ENCODE data around the gene CHRNA1. TPM values are rescaled to one million over a fixed set of nuclear protein-coding genes. Genes with fewer than 3 reads are reported as not detected.
"Not testable (repeated sequence)": the region's sequence is repeated elsewhere in the genome, so short reads cannot be mapped to it uniquely, and the experiment has no call there.

The CHRNA1 gene
- total RNA-seq, 2 experiments from 2014 or later = not detected

DNA sequence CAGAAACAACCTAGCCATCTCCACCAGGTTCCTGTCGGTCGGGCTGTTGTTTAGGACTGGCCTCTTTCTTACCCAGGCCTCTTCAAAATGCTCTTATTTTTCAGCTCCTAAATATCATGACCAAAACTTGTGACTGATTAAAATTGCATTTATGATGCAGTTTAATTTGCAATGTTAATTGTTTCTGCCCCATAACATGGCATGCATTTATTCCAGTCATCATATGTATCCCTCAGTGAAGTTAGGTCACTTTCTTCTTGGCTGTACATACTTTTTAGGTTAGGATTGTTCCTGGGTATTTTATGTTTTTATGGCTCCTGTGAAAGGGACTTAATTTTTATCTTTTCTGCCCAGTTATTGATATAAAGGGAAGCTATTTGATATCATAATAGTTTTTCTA is 50.6 kb downstream of the CHRNA1 start:
- ATAC-seq (ENCODE audit: low read depth) (no peak), DNase-seq (no peak)
- H3K4me1 Mint-ChIP-seq = peaks cover 28% of the 10 kb centered on the region
- peaks cover 2% of the 10 kb centered on the region for H3K9me3 Mint-ChIP-seq
- H3K27me3 Mint-ChIP-seq = peaks cover 5% of the 10 kb centered on the region
- no peak overlapping the region for H3K4me3 Mint-ChIP-seq
- H3K36me3 Mint-ChIP-seq = no peaks in the 10 kb centered on the region
- POLR2A ChIA-PET = no interaction called here
- no peak overlapping the region for H3K27ac Mint-ChIP-seq

DNA sequence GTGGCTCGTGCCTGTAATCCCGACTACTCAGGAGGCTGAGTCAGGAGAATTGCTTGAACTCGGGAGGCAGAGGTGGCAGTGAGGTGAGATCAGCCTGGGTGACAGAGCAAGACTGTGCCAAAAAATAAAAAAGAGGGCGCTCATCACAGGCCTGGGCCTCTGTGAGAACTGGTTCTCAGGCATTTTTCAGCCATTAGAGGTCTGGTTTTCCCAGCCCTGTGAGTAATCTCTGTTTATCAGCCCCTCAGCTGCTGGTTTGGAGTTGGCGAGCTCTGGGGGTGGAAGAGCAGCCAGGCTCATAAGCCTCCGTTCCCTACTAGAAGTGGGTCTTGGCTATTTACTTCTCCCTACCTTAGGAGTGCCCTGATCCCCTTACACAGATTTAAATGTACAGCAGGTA is 53.1 kb downstream of the CHRNA1 start:
- no peak overlapping the region for H3K4me3 Mint-ChIP-seq
- POLR2A ChIA-PET = no interaction called here
- no peaks in the 10 kb centered on the region for H3K36me3 Mint-ChIP-seq
- peaks cover 10% of the 10 kb centered on the region for H3K4me1 Mint-ChIP-seq
- H3K27me3 Mint-ChIP-seq = peaks cover 9% of the 10 kb centered on the region
- ATAC-seq (ENCODE audit: low read depth) = no peak
- no peak overlapping the region for H3K27ac Mint-ChIP-seq
- peaks cover 2% of the 10 kb centered on the region for H3K9me3 Mint-ChIP-seq
- DNase-seq = no peak

DNA sequence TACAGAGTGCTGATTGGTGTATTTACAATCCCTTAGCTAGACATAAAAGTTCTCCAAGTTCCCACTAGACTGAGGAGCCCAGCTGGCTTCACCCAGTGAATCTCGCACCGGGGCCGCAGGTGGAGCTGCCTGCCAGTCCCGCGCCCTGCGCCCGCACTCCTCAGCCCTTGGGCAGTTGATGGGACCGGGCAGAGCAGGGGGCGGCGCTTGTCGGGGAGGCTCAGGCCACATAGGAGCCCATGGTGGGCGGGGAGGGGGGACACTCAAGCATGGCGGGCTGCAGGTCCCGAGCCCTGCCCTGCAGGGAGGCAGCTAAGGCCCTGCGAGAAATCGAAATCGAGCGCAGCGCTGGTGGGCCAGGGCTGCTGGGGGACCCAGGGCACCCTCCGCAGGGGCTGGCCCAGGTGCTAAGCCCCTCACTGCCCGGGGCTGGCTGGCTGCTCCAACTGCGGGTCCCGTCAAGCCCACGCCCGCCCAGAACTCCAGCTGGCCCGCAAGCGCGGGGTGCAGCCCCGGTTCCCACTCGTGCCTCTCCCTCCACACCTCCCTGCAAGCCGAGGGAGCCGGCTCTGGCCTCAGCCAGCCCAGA is 54.8 kb downstream of the CHRNA1 start:
- H3K27ac Mint-ChIP-seq; H3K4me3 Mint-ChIP-seq; H3K36me3 Mint-ChIP-seq; DNase-seq; POLR2A ChIA-PET; H3K9me3 Mint-ChIP-seq; ATAC-seq (ENCODE audit: low read depth); H3K4me1 Mint-ChIP-seq: not testable (repeated sequence)
- peaks cover 15% of the 10 kb centered on the region for H3K27me3 Mint-ChIP-seq

DNA sequence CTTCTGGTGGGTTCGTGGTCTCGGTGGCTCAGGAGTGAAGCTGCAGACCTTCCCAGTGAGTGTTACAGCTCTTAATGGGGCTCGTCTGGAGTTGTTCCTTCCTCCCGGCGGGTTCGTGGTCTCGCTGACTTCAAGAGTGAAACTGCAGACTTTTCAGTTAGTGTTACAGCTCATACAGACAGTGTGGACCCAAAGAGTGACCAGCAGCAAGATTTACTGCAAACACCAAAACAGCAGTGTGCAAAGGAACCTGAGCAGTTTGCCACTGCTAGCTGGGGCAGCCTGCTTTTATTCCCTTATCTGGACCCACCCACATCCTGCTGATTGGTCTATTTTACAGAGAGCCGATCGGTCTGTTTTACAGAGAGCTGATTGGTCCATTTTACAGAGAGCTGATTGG is 55.6 kb downstream of the CHRNA1 start:
- no peak for ATAC-seq (ENCODE audit: low read depth)

DNA sequence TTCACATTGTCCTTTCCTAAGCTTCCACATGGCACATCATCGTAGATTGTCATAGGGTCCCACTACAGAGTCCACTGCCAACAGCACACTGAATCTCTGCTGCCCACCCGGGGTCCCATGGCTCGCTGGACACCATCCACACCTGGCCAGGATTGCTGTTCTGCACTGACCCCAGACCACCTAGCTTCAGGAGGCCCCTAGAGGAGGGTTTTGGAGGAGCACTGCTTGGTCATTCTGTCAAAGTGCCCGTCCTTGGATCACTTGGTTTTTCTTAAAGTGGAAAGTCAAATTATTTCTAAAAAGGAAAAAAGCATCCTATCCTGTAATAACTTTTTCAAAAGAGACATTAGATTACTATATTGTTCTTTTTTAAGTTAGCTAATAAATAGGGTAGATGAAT is 59.0 kb downstream of the CHRNA1 start:
- Mint-ChIP-seq H3K27ac (no peak overlapping the region), H3K4me1 (peaks cover 9% of the 10 kb centered on the region), H3K36me3 (no peaks in the 10 kb centered on the region), H3K4me3 (no peak overlapping the region), H3K9me3 (peaks cover 2% of the 10 kb centered on the region), H3K27me3 (peaks cover 23% of the 10 kb centered on the region)
- no peak for ATAC-seq (ENCODE audit: low read depth)
- POLR2A ChIA-PET = no interaction called here
- DNase-seq = no peak

More for the DNA sequence above, 55.6 kb downstream of the CHRNA1 start:
- POLR2A ChIA-PET = no interaction called here
- Mint-ChIP-seq H3K36me3 (no peaks in the 10 kb centered on the region), H3K27me3 (peaks cover 20% of the 10 kb centered on the region), H3K9me3 (peaks cover 2% of the 10 kb centered on the region), H3K27ac (no peak overlapping the region), H3K4me1 (peaks cover 9% of the 10 kb centered on the region), H3K4me3 (peak overlapping the region; percentile 76)
- no peak for DNase-seq

DNA sequence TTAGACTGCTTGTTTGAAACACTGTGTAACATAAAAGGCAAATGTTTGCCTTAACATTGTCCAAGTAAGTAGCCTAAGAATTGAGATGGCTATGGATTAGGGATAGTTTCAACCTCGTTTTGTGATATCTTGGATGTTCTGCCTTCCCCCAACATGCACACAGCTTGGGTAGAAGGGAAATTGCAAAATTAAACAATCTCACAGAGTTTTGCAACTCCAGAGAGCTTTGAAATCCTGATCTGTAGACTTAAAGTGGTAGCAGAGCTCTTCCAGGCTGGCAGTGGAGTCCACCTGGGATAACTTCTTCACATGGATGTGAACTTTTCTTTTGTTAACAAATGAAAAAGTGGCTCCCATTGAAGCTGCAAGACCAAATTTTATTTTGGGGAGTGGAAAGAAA is 59.6 kb downstream of the CHRNA1 start:
- peaks cover 23% of the 10 kb centered on the region for H3K27me3 Mint-ChIP-seq
- H3K4me1 Mint-ChIP-seq = peaks cover 11% of the 10 kb centered on the region
- POLR2A ChIA-PET = no interaction called here
- H3K36me3 Mint-ChIP-seq = no peaks in the 10 kb centered on the region
- ATAC-seq (ENCODE audit: low read depth) (no peak), DNase-seq (no peak)
- no peak overlapping the region for H3K27ac Mint-ChIP-seq
- no peak overlapping the region for H3K4me3 Mint-ChIP-seq
- H3K9me3 Mint-ChIP-seq = peaks cover 2% of the 10 kb centered on the region

DNA sequence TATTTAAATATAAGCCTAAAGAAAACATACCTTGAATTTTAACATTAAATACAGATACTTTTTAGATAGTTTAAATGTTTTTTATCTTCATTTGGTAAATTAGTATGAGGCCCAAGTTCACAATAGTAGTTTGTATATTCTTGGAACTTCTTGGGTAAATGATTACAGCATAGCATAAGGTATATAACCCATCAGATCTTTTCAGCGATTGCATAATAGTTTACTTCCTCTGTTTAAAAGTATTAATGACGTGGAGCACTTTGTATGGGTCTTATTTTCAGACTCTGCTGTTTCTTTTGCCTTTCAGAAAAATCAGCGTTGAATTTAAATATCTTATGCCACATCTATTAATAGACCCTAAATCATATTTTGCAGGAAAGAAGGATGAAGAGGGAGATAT is 60.2 kb downstream of the CHRNA1 start:
- DNase-seq = no peak
- Mint-ChIP-seq H3K9me3 (peaks cover 2% of the 10 kb centered on the region), H3K4me1 (peaks cover 10% of the 10 kb centered on the region), H3K27me3 (peaks cover 23% of the 10 kb centered on the region), H3K4me3 (no peak overlapping the region), H3K36me3 (no peaks in the 10 kb centered on the region), H3K27ac (no peak overlapping the region)
- ATAC-seq (ENCODE audit: low read depth) = no peak
- POLR2A ChIA-PET = no interaction called here

DNA sequence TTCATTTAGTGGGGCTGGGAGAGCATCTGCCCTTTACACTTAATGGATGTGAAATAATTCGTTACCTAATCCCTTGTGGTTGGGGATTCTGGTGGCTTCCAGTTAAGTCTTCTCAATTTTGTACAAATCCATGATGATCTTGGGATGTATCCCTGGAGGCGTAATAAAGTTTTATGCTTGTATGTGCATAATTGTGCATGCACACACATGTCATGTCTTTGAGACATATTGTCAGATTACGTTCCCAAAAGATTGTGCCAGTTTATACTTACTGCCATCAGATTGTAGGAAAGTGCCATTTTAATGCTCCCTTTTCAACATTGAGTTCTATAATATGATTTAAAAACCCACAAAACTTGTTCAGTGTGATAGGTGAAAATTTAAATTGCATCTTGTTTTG is 60.8 kb downstream of the CHRNA1 start:
- H3K27me3 Mint-ChIP-seq = peaks cover 21% of the 10 kb centered on the region
- no peak overlapping the region for H3K4me3 Mint-ChIP-seq
- POLR2A ChIA-PET = no interaction called here
- no peaks in the 10 kb centered on the region for H3K9me3 Mint-ChIP-seq
- no peaks in the 10 kb centered on the region for H3K36me3 Mint-ChIP-seq
- H3K27ac Mint-ChIP-seq = no peak overlapping the region
- DNase-seq (no peak), ATAC-seq (ENCODE audit: low read depth) (no peak)
- H3K4me1 Mint-ChIP-seq = peaks cover 4% of the 10 kb centered on the region

DNA sequence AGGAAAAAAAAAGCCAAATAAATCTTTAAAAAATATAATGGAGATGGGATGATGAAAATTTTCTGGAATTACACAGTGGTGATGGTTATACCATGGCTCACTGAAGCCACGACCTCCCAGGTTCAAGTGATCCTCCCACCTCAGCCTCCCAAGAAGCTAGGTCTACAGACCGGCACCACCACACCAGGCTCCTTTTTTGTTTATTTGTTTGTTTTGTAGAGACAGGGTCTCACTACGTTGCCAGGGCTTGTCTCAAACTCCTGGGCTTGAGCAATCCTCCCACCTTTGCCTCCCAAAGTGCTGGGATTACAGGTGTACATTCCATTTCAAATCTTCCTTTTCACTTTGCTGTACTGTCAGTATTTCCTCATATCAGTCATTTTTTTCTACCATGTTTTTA is 61.7 kb downstream of the CHRNA1 start:
- Mint-ChIP-seq H3K4me3 (no peak overlapping the region), H3K27ac (no peak overlapping the region), H3K27me3 (peaks cover 20% of the 10 kb centered on the region), H3K36me3 (no peaks in the 10 kb centered on the region), H3K9me3 (no peaks in the 10 kb centered on the region), H3K4me1 (peaks cover 2% of the 10 kb centered on the region)
- POLR2A ChIA-PET = no interaction called here
- ATAC-seq (ENCODE audit: low read depth) (no peak), DNase-seq (no peak)

DNA sequence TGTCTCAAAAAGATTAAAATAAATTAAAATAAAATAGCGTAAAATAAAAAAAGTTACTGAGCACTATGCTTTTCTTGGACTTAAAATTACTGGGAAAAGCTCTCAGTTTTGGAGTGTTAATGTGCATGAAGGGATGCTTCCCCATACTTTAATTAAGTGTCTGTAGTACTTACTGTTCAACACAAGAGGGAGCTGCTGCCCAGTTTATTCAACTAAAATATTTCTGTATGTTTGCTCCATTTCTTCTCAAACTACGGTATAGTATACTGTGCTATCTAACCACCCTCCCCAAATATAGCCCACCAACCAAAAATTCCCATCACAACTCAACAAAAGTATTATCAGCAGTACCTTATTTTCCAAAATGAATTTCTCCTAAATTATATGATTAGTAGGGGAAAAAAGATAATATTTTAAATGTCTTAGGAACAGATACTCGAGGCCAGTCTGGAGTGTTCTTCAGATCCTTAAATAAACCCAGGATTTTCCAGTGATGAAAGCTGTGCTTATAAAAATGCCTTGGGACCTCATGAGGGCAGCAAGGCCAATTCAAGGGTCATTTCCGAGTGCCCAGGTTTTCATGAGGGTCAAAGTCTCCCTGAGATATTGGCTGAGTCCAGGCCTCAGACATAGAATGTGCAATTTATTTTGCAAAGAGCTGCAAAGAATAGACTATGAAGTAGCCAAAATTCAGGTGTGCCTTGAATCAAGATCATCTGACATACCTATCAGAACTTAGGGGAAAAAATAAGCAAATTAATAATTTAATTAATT is 64.1 kb downstream of the CHRNA1 start:
- no peak overlapping the region for H3K27ac Mint-ChIP-seq
- DNase-seq (no peak), ATAC-seq (ENCODE audit: low read depth) (peak; percentile 36)
- POLR2A ChIA-PET = no interaction called here
- no peak overlapping the region for H3K4me3 Mint-ChIP-seq
- no peaks in the 10 kb centered on the region for H3K36me3 Mint-ChIP-seq
- H3K4me1 Mint-ChIP-seq = peaks cover 8% of the 10 kb centered on the region
- peaks cover 26% of the 10 kb centered on the region for H3K27me3 Mint-ChIP-seq
- H3K9me3 Mint-ChIP-seq = no peaks in the 10 kb centered on the region

Other genes starting within 250 kb of the CHRNA1 start
- gene WIPF1, start 166.7 kb downstream of the CHRNA1 start, total RNA-seq = 100 to 1,000 TPM; 446 to 480 TPM
- gene CHN1, start 240.9 kb upstream of the CHRNA1 start, total RNA-seq = 1 to 10 TPM; 3.5 to 3.7 TPM